ENCODE results near the gene SOX14.

SOX14 gene

DNA sequence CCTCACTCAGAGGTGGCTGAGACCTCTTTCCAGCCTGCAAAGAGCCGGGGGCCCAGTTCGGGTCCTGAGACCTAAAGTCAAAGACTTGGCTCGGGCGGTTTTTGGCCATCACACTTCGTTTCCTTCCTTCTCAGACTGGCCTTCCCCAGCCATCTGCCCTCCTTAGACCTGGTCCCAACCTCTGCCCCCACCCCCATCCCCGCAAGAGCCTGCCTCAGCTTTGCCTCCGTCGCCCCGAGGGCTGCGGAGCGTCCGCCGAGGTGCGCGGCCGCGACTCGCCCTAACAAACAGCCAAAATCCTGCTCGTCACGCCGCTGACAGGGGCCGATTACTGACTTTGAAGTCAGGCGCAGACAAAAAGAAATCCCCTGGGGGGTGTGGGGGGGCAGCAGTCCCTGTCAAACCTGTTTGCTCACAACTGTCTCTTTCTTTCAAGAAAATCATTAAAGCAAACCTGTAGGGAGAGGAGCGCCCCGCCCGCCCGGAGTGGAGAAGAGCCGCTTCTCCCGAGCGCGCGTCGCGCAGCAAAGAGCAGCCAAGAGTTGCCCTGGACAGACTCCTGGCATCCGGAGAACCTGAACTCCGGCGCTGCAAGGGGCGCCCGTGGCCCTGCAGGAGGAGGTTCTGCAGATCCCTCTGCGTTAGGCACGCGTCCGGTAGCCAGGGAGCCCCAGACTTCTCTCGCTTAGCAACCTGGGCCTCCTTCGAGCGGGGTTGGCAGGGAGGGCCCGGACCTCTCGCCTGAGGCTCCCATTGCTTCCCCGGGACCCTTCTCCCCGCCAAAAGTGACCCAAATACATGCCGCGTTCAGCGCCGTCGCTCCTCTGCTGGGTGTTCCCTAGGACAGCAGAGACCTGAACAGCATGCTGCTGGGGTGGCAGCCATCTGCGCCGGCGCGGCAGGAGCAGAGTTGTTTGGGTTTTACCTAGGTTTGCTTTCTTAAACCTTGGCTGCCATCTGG is 4.5 kb downstream of the SOX14 start:
- DNase-seq, result no peak

DNA sequence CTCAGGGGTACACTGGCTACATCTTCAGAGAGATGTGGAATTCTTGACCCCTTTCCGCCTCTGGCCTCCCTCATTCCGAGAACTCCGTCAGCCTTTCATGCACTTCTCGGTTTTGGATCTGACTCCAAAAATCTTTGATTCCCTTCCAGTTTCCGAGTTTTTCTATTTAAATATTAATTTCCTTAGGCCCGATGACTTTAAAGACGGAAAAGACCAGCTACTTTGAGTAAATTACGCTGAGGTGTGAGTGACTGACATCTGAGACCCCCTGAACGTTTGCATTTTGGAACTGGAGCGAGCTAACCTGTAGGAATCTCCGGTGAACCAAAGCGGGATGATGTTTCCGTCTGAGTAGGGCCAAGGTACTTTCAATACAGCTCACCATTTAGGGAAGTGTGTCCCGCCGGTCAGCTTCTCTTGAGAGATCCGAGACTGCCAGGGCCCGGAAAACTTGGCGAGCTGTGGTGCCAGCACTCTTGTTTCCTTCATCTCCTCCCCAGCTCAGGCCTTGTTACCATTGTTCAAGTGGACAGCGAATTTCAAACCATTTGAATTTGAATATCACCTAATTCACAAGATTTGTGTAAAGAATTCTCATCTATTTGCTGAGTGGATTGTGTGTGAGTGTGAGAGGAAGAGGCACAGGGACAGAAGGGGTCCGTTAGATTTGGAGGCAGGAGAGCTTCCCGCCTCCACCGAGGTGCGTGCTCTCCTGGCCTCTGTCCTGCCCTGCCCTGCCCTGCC is 5.4 kb downstream of the SOX14 start:
- DNase-seq, result no peak

DNA sequence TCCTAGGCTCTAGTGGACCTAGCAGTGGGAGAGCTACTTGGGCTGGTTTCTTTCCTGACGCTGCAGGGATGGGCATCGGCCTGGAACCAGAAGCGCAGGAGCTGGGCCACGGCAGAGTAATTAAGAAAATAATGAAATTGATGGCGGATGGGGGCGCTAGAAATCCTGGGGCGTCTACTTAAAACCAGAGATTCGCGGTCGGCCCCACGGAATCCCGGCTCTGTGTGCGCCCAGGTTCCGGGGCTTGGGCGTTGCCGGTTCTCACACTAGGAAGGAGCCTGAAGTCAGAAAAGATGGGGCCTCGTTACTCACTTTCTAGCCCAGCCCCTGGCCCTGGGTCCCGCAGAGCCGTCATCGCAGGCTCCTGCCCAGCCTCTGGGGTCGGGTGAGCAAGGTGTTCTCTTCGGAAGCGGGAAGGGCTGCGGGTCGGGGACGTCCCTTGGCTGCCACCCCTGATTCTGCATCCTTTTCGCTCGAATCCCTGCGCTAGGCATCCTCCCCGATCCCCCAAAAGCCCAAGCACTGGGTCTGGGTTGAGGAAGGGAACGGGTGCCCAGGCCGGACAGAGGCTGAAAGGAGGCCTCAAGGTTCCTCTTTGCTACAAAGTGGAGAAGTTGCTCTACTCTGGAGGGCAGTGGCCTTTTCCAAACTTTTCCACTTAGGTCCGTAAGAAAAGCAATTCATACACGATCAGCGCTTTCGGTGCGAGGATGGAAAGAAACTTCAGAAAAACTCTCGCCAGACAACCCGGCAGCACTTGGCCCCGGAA is 6.1 kb downstream of the SOX14 start:
- DNase-seq, result no peak

DNA sequence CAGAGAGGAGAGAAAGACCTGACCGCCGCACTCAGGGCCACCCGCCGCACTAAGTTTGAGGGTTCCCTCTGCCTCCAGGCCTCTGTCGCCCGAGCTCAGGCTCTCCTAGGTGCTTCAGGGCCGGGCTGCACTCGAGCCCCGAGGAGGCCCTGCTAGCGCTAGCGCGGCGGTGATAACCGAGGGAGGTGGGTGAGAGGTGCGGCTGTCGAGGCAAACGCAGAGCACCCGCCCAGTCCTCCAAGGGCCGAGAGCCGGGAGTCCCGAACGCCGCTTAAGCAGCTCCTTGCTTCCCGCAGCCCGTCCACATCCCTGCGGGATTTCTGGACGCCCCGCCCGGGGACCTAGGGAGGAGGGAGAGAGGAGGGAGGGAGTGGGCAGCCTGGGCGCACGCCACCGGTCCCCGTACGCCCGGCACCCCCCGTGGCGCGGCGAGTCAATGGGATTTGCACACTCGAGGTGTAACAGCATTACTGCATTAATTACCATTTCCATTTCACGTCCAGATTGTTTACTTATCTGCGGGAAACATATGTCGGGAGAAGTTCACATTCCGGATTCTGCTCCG is 6.8 kb downstream of the SOX14 start:
- DNase-seq, result no peak

DNA sequence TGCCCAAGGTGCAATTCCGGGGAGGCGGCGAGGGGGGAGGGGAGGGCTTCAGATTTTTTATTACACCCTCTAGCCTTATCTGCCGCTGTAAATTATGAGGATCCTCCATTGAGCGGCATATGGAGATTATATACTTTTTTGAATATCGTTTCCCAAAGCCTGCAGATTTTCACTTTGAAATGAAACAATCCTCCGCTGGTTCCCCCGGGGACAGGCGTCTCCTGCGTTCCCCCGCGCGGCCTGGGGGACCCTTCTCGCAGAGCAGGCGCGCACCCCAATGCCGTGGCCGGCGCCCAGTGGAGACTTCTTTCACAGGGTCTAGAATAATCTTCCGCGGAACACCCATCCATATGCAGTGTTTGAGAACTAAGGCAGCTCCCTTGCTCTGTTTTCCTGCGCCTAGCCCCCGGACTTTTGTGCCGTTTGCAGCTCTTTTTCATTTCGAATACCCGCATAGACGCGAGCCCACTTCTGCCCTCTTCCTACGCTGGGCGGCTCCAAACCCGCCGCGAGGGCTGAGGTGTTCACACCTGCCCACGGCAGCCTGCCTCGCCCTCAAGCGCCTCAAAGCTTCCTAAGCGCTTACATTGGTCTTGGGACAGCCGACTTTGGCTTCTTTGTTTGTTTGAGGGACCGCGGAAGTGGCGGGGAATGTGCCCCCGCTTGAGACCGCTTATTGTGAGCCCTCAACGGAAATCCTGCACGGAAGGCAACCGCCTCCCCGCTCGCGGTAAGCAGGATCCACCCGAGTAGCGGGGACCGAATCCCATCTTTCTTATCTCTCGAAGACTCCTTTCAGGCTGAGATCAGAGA is 7.5 kb downstream of the SOX14 start:
- no peak for DNase-seq

DNA sequence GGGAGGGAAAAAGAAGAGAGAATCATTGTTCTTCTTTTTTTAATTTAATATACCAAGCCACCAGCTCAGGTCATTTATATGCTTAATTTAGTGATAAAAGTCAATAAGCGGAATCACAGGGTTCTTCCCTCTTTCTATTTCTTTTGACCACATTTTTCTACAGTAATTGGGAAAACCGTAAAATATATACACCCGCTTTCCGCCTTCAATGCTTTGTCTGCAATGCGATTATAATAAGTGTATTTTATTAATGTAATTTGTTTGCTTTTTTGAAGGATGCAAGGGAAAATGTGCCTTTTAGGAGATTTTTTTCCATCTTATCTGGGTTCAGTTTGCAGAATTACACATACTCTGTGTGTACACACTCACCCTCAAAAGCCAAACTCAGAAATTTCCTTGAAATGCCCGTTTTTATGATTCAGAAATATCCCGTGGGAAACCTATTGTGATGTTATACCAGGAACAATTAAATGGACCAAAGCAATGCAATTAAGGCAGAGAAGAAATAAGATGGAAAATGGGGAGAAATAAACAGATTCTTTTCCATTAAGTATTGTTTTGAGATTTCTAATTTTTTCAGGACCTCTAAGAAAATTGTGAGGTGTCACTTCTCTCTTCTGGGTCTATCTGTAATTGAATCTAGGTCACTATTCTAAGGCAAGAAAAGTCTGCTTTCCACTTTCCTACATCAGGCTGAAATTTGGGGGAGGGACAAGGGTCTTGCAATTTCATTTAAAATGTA is 8.3 kb downstream of the SOX14 start:
- no peak for DNase-seq

DNA sequence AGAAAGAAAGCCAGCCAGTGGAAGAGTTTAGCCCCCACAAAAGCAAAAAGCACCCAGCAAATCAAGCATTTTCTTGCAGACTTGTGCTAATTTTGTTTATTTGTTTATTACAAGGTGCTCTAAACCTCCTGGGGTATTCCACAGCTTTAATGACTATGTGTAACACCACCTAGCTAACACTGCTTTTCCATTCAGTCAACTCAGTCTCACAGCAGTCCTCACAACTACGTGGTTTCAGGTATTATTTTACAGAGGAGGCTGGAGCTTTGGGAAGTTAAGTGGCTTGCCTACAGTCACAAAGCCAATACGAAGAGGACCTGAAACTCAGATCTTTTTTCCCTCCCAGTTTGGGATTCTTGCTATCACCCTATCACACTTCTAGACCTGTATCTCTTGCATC is 14.8 kb downstream of the SOX14 start:
- DNase-seq, result no peak

DNA sequence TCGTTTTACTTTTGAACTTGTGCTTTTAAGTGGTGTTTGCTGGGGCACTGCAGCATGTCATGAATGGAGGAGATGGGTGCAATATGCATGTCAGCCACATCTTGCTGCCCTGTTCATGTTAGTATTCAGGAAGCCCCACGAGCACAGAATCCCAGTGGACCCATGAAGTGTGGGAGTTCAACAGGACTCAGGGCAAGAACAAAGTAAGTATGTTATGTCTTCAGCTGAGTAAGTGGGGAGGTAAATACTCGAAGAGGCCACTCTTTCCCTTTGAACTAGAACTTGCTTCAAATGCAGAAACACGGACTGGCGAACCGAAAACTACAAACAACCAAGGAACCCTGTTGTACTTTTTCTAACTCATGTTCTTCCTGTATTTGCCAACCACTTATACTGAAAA is 23.4 kb downstream of the SOX14 start:
- DNase-seq, result no peak

DNA sequence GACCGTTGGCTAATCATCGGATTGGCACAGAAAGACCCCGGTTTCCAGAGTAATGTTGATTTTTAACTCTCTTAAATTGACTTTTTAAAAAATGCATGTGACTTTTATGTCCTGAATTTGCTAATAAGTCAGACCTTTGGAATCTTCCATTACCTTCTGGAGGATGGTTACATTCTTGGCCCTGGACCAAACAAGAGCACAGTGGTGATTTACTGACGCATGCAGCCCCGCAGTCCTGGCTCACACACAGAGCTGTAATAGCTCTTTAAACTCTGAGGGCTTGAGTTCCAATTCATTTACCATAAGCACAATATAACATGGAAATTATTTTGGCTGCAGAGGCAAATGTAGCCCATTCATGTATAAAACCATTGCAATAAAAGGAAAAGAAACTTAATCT is 25.1 kb downstream of the SOX14 start:
- DNase-seq, result no peak

DNA sequence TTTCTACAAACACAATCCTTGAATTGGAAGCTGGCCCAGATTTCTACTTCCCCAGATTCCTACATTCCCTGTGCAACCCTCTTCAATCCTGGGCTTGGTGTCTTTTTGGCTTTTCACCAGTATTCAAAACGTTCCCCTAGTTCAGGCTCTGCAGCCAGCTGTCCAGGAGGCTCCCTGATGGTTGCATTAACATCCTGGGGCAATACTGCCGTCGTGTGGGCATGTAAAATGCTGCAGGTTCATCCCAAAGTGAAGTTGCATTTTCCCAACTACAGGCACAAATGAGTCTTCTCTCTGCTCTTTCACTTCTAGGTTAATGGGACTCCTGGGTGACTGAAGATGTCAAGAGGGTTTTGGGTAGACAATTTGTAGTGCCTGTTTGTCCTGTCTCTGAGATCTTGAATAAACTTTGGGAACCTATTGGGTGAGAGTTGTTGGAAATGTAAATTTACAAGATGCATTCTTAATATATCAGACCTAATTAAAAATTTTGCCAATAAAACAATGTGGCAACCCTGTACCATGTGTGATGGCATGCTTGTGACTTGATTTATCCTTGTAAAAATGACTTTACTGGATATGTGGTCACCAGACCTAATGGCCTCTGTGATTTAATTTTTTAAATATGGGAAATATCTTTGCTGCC is 28.6 kb downstream of the SOX14 start:
- no peak for DNase-seq

DNA sequence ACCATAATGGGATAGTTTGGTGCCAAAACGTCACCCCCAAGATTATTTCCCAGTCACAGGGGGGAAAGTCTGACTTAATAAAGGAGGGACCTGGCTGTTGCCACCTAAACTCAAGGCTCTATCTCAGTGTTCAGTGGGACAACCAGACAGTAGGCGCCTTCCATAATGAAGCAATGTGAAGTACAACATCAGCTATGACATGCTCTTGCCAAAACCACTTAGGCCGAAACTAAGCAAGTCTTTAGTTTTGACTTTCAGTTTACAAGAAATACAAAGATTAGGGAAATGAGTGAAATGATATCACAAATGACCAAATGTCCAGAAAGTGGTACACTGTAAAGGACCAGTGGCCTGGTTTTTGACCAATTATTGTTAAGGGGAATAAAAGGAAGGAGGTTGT is 32.9 kb downstream of the SOX14 start:
- no peak for DNase-seq

DNA sequence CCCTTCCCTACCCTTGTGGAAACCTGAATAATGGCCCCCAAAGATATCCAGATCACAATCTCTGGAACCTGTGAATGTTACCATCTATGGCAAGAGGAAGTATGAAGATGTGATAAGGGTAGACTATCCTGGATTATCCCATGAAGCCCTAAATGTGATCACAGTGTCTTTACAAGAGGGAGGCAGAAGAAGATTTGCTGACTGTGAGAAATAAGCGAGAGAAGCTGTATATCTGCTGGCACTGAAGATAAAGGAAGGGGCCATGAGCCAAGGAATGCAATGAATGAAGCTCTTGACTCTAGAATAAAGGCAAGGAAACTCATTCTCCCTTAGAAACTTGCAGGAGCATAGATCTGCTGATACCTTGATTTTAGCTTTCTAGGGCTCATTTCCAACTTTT is 39.1 kb downstream of the SOX14 start:
- DNase-seq, result no peak

DNA sequence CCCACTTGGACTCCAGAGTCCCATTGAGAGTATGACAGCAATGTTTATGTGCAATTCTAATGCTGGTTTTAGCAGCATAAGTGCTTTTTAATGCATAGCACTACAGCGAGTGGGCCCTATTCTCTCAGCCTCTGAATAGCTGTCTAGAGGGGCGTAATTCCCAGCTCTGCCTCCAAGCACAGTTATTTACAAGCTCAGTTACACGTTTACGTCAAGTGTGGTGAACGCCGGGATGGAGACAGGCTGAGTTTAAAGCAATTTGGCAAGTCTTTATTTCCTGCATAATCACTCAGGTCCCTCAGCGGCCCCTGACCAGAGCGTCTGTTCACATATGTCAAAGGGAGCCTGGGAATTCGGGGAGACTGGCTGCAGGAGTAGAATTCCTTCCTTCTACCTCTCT is 43.9 kb downstream of the SOX14 start:
- DNase-seq, result no peak

DNA sequence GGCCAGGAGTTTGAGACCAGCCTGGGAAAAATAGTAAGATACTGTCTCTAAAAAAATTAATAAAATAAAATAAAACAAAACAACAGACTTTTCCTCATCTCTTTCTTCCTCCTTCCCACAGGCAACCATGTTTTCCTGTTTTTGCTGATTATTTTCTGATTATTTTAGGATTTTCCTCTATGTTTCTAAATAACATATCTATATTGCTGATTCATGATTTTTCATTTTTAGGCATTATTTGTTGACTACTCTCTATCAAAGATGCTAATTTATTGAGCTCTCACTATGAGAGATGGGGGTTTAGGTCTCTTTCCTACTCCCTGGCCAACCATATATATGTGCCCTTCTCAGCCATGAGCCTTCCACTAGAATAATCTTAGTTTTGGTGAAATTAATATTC is 45.4 kb downstream of the SOX14 start:
- DNase-seq, result no peak

DNA sequence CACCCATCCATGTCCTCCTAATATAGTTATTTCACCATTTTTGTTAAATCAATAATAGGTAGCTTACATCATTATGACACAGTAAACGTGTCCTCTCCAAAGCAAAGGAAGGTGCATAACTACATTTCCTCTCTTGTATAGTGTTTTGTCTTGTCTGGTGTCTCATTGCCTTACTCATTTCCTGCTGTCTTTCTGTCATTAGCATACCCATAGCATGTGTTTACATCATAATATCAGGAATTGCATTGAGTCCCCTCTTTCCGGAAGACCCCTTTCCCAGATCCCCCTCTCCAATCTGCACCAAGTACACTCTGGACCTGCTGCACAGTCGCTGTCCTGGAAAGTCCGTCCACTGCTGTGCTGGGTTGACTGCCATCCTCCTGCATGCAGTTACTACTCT is 47.9 kb downstream of the SOX14 start:
- DNase-seq, result no peak

DNA sequence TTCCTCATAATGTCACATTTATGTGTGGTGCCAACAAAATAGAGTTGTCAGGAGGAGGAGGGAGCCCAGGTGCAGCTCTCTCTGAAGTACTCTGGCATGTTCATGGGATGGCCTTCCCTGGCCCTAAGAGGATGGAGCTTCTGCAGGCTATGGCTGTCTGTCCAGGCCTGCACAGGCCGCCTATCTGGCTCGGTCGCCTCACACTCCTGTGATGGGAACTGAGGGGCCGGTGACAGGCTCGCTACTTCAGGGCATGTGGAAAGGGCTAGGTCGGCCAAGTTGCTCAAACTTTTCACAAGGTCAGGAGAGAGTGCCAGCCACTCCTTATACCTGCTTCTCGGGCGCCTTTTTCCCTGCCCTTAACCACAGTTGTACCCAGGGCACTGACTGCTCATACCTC is 51.1 kb downstream of the SOX14 start:
- no peak for DNase-seq
